Activated CD4-positive, alpha-beta T cell treated with anti-CD3 and anti-CD28 coated beads, Interleukin-2, amount 50 U/mL, for 1 hour (primary cell): ENCODE results near the gene HOXC9.
A peak's percentile ranks its signal among the peaks of the same experiment; 100 is the strongest.

ENCODE experiments used
- DNase-seq: peaks from one replicate; pipeline ENCODE4 v3.0.0-alpha.2; 2020

HOXC9 gene

GRCh38 chr12:54002915-54003389, 3.0 kb downstream of the HOXC9 start:
- DNase-seq = no peak

GRCh38 chr12:54003625-54004024, 3.7 kb downstream of the HOXC9 start:
- no peak for DNase-seq

GRCh38 chr12:54004063-54004840, 4.3 kb downstream of the HOXC9 start:
- DNase-seq = no peak

- no peak for DNase-seq
These were observed 5.0 kb downstream of the HOXC9 start for GRCh38 chr12:54004841-54005530.

GRCh38 chr12:54005531-54005852, 5.5 kb downstream of the HOXC9 start:
- no peak for DNase-seq

- DNase-seq = peak; percentile 85
These were observed 6.0 kb downstream of the HOXC9 start for GRCh38 chr12:54005853-54006558.

GRCh38 chr12:54006559-54007220, 6.7 kb downstream of the HOXC9 start:
- no peak for DNase-seq

GRCh38 chr12:54007538-54008259, 7.7 kb downstream of the HOXC9 start:
- DNase-seq = no peak

- no peak for DNase-seq
These were observed 8.2 kb downstream of the HOXC9 start for GRCh38 chr12:54008260-54008552.

GRCh38 chr12:54009171-54010052, 9.5 kb downstream of the HOXC9 start:
- peak; percentile 24 for DNase-seq

GRCh38 chr12:54010053-54010971, 10.4 kb downstream of the HOXC9 start:
- no peak for DNase-seq

- DNase-seq = no peak
These were observed 11.2 kb downstream of the HOXC9 start for GRCh38 chr12:54010972-54011664.

GRCh38 chr12:54011665-54012532, 11.9 kb downstream of the HOXC9 start:
- no peak for DNase-seq

GRCh38 chr12:54012631-54013409, 12.9 kb downstream of the HOXC9 start:
- DNase-seq = no peak

GRCh38 chr12:54014377-54015017, 14.5 kb downstream of the HOXC9 start:
- no peak for DNase-seq

- no peak for DNase-seq
These were observed 15.3 kb downstream of the HOXC9 start for GRCh38 chr12:54015018-54015931.
